ENCODE results near the gene MORF4L2.

DNA sequence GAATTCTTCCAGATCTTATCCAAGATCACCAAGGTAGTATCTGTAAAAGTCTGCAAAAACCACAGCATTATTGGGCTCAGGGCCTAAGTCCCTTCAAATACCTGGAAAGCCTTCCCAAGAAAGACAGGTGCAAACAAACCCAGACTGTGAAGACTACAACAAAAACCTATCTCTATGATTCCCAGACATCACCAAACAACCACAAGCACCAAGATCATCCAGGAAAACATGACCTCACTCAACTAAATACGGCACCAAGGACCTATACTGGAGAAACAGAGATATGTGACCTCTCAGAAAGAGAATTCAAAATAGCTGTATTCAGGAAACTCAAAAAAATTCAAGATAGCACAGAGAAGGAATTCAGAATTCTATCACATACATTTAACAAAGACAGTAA lies 42.4 kb downstream of the MORF4L2 start:
- TF ChIP-seq, protein P1, sequence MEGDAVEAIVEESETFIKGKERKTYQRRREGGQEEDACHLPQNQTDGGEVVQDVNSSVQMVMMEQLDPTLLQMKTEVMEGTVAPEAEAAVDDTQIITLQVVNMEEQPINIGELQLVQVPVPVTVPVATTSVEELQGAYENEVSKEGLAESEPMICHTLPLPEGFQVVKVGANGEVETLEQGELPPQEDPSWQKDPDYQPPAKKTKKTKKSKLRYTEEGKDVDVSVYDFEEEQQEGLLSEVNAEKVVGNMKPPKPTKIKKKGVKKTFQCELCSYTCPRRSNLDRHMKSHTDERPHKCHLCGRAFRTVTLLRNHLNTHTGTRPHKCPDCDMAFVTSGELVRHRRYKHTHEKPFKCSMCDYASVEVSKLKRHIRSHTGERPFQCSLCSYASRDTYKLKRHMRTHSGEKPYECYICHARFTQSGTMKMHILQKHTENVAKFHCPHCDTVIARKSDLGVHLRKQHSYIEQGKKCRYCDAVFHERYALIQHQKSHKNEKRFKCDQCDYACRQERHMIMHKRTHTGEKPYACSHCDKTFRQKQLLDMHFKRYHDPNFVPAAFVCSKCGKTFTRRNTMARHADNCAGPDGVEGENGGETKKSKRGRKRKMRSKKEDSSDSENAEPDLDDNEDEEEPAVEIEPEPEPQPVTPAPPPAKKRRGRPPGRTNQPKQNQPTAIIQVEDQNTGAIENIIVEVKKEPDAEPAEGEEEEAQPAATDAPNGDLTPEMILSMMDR (IDR thresholded peaks at IDR 0.05; ENCODE audit: borderline replicate concordance, extremely low read depth, low read length, poor library complexity, severe bottlenecking), result no peak
- no peak for TF ChIP-seq EZH2 (IDR thresholded peaks at IDR 0.05; ENCODE audit: borderline replicate concordance, low read depth, low read length, severe bottlenecking)

All from DND-41 (cell line).